ENCODE measurements around the gene APELA.
"Not testable (repeated sequence)": the region's sequence is repeated elsewhere in the genome, so short reads cannot be mapped to it uniquely, and the experiment has no call there.

APELA gene

DNA sequence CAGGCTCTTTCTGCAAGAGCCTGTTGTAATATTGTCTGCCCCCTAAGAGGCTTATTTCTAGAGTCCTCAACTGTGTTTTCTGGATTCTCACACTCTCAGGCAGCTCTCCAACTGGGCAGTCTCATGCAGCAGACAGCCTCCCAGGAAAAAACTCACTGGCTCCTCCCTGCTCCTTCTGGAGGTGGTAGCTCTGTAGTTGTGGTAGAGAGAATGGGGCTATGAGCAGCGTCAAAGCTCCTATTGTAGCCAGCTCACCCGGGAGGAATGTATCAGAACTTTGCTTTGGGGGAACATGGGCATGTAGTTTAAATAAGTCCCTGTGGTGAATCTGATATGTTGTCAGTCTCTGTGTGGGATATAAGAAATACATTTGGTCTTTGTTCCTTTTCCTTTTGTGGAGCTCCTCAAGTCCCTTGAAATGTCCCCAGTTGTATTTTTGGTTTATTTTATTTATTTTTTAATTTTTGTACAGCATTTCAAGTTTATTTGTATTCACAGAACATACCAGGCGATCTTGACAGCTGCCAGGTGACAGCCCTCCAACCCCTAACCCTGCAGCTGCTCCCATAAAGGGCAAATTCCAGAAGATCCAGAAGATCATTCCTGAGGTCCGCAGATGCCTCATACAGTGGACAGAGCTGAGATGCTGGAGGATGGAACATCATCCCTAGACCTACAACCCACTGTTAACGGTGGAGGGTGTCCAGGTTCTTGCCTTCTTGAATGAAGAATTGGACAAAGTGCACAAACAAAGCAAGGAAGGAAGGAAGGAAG is 54.8 kb downstream of the APELA start:
- H3K4me3 ChIP-seq (ENCODE audit: low read depth, low read length): no peak overlapping the region
- DNase-seq (ENCODE audit: low read depth, low spot score): no peak
- CTCF ChIA-PET: no interaction called here
- TF ChIP-seq, protein P1, sequence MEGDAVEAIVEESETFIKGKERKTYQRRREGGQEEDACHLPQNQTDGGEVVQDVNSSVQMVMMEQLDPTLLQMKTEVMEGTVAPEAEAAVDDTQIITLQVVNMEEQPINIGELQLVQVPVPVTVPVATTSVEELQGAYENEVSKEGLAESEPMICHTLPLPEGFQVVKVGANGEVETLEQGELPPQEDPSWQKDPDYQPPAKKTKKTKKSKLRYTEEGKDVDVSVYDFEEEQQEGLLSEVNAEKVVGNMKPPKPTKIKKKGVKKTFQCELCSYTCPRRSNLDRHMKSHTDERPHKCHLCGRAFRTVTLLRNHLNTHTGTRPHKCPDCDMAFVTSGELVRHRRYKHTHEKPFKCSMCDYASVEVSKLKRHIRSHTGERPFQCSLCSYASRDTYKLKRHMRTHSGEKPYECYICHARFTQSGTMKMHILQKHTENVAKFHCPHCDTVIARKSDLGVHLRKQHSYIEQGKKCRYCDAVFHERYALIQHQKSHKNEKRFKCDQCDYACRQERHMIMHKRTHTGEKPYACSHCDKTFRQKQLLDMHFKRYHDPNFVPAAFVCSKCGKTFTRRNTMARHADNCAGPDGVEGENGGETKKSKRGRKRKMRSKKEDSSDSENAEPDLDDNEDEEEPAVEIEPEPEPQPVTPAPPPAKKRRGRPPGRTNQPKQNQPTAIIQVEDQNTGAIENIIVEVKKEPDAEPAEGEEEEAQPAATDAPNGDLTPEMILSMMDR (IDR thresholded peaks at IDR 0.05; ENCODE audit: insufficient read depth, low read length, missing control alignments): no peak
- POLR2A ChIA-PET: no interaction called here

DNA sequence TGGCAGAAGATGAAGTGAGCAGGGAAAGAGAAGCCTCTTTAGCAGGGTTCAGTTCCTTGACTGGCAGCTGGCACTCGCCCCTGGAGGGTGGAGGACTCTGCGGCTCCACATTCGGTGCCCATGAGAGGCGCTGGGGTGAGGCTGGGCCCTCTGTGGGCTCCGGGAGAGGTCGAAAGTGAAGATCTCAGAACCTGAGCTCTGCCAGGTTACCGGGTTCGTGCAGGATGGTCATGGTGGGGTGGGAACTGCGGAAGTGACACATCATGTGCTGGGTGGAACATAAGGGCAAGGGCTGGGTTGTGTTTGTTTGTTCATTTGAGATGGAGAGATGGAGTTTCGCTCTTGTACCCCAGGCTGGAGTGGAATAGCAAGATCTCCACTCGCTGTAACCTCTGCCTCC is 56.3 kb downstream of the APELA start:
- POLR2A ChIA-PET: no interaction called here
- TF ChIP-seq, protein P1 (IDR thresholded peaks at IDR 0.05; ENCODE audit: insufficient read depth, low read length, missing control alignments): no peak
- CTCF ChIA-PET: no interaction called here
- no peak overlapping the region for H3K4me3 ChIP-seq (ENCODE audit: low read depth, low read length)
- no peak for DNase-seq (ENCODE audit: low read depth, low spot score)

DNA sequence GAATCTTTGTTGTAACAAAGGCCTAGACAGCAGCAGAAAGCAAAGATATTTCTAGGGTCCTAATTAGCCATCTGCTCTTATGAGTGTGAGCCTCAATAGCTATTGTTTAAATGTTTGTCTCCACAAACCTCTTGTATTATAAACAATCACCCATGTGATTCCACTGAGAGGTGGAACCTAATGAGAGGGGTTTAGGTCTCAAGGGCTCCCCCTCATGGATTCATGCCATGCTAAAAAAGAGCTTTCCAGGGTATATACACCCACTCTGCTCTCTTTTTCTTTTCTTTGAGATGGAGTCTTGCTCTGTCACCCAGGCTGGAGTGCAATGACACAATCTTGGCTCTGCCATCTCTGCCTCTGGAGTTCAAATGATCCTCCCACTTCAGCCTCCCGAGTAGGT is 58.4 kb downstream of the APELA start:
- TF ChIP-seq, protein P1 (IDR thresholded peaks at IDR 0.05; ENCODE audit: insufficient read depth, low read length, missing control alignments): no peak
- POLR2A ChIA-PET: no interaction called here
- no peak for DNase-seq (ENCODE audit: low read depth, low spot score)
- CTCF ChIA-PET: no interaction called here
- no peak overlapping the region for H3K4me3 ChIP-seq (ENCODE audit: low read depth, low read length)

DNA sequence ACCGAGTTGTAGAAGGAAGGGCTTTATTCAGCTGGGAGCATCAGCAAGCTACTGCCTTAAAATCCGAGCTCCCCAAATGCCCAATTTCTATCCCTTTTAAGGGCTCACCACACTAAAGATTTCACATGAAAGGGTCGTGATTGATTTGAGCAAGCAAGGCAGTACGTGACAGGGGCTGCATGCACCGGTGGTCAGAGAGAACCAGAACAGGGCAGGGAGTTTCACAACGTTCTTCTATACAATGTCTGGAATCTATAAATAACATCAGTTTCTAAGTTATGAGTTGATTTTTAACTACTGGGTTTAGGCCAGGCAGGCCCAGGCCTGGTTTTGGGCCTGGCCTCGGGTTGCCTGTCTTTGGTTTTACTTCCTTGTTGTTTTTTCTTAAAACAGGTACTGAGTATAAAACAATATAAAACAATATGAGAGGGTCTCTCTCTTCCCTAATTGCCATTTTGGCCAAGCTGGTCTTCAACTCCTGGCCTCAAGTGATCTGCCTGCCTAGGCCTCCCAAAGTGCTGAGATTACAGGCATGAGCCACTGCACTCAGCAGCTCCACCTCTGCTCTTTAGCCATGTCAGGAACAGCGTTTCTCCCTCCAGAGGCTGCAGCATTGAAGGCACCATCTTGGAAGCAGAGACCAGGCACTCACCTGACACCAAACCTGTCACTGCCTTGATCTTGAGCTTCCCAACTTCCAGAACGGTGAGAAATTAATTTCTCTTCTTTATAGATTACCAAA is 59.1 kb downstream of the APELA start:
- POLR2A ChIA-PET: not testable (repeated sequence)
- CTCF ChIA-PET: interaction anchor here (0.5 kb wide), 1 partner anchor 171 kb away, joined by 3 read pairs; no protein-coding TSS in a partner anchor

DNA sequence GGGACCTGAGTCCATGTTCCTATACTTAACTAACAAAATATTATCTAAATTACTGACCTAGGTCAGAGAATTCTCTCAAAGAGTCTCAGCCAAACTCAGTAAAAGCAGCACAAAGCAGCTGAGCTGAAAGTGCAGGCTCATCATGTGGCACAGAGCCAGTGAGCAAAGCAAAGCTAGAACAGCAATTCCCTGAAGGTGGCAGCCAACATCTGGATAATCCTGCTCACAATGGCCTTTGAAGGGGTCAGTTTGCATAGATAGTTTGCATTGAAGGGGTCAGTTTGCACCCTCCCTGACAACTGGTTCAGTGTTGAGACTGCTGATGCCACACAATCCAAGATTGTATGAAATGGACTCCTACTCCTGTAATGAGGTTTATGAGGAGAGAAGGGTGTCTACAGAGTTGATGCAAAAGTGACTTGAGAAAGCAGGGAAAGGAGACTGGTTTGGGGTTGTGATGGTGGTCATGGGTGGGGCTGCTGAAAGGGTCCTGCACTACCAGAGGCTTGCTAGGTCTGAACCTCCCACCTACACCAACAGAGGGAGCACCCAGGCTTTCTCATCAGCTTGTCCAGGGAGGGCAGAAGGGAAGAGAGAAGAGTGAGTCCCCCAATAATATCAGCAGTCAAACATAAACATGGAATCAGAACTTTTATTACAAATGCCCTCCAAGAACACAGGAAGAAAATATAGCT is 60.7 kb downstream of the APELA start:
- TF ChIP-seq, protein P1 (IDR thresholded peaks at IDR 0.05; ENCODE audit: insufficient read depth, low read length, missing control alignments): no peak
- CTCF ChIA-PET: no interaction called here
- no peak for DNase-seq (ENCODE audit: low read depth, low spot score)
- POLR2A ChIA-PET: no interaction called here
- H3K4me3 ChIP-seq (ENCODE audit: low read depth, low read length): no peak overlapping the region

More for the DNA sequence above, 59.1 kb downstream of the APELA start:
- H3K4me3 ChIP-seq (ENCODE audit: low read depth, low read length); DNase-seq (ENCODE audit: low read depth, low spot score): not testable (repeated sequence)

DNA sequence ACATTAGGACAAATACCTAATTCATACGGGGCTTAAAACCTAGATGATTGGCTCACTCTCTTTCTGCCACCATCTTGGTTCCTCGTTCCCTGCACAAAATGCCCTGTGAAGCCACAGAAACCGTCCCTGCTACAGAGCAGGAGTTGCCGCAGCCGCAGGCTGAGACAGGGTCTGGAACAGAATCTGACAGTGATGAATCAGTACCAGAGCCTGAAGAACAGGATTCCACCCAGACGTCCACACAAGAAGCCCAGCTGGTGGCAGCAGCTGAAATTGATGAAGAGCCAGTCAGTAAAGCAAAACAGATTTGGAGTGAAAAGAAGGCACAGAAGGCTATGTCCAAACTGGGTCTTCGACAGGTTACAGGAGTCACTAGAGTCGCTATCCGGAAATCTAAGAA is 66.2 kb downstream of the APELA start:
- H3K4me3 ChIP-seq (ENCODE audit: low read depth, low read length): no peak overlapping the region
- ChIA-PET POLR2A (no interaction called here), CTCF (no interaction called here)
- TF ChIP-seq, protein P1 (IDR thresholded peaks at IDR 0.05; ENCODE audit: insufficient read depth, low read length, missing control alignments): no peak
- no peak for DNase-seq (ENCODE audit: low read depth, low spot score)
